Pancreas (tissue), 10 donors: ENCODE data around the gene DDX5. TPM values are rescaled to one million over a fixed set of nuclear protein-coding genes. Genes with fewer than 3 reads are reported as not detected.

ENCODE experiments used
- ATAC-seq, 4 donors: fragments of 200-7000 bp; cut with Tn5 transposase; one replicate each; pipeline versions ENCODE4 v1.8.0 to v1.9.1; 2020; ENCODE audit warnings: mild to moderate bottlenecking in 4 of 4, moderate library complexity in 4 of 4
- DNase-seq, 6 donors: peaks; one replicate each; pipeline ENCODE4 v3.0.0-alpha.2; 2020
- FAIRE-seq: peaks from 2 replicates; lab custom pipeline; 2012; peaks lifted over from hg19 to GRCh38; lab: Jason Lieb, UNC
- H3K27ac ChIP-seq, 4 donors: fragments of 200-600 bp; sonication (generic); 1 replicate in 3 of 4; 2 replicates in 1 of 4; pipeline versions ENCODE4 v1.5.0 to v1.8.0; 2020
- H3K27me3 ChIP-seq, 4 donors: fragments of 200-600 bp; one replicate each; pipeline ENCODE4 v1.8.0; 2021
- H3K36me3 ChIP-seq, 3 donors: fragments of 200-600 bp; sonication (generic) in 1 of 3; one replicate each; pipeline versions ENCODE4 v1.5.0 to v1.8.0; 2020 to 2021
- H3K4me1 ChIP-seq, 3 donors: fragments of 200-600 bp; one replicate each; pipeline ENCODE4 v1.8.0; 2021
- H3K4me3 ChIP-seq, 4 donors: fragments of 200-600 bp; sonication (generic) in 2 of 4; one replicate each; pipeline versions ENCODE4 v1.5.0 to v1.8.0; 2020 to 2021
- H3K9me3 ChIP-seq, 4 donors: fragments of 200-600 bp; one replicate each; pipeline ENCODE4 v1.8.0; 2021
- CTCF ChIP-seq, 4 donors: fragments of 200-600 bp; sonication (generic) in 3 of 4; IDR thresholded peaks; one replicate each; pipeline versions ENCODE4 v1.5.0 to v1.8.0; 2021; ENCODE audit warnings: antibody characterized with exemption in 4 of 4
- WGBS, 2 donors: extraction: QIAGEN DNeasy Blood & Tissue Kit; methylation state at CpG; one replicate each; pipeline ENCODE4 v1.1.7; 2013; 5-methylcytosine and 5-hydroxymethylcytosine counted together
- intact Hi-C, 3 donors: fragments of 100-400 bp; cut with DNase I; formaldehyde crosslinking; loops; one replicate each; pipeline versions ENCODE4 v1.11.1 to v1.14.2; 2022
- polyA plus RNA-seq, 2 donors: library from polyadenylated mRNA; stranded (reverse); fragments of 200-250 nt; gene quantifications; one replicate each; pipeline ENCODE4 v1.2.3, GENCODE V29; 2013
- total RNA-seq, 6 donors: library from RNA; stranded (reverse); fragmentation: NEBNext Ultra II Directional in 4 of 6; extraction: Animal tissue kit (Norgen Biotek cat#: 25700) in 4 of 6; gene quantifications; one replicate each; pipeline versions ENCODE4 v1.2.1 to v1.2.4, GENCODE V29; 2021 to 2023
- donor health status: healthy with polysubstance abuse.
- donor health status: DM: no; HTN: no; CAD: no; lungs with moderate emphysema.
- donor health status: DM: no; HTN: no; CAD: no.
- donor health status: control.
- donor health status: control.
- donor health status: Bipolar disorder and iron deficiency.
- donor health status: DM: yes; HTN: yes; CAD: no.
- donor health status: DM: no; HTN: no; CAD: no.
- donor health status: DM: no; HTN: no; CAD: no.
- donor health status: DM: yes; HTN: yes; CAD: no.

Gene DDX5
- total RNA-seq (100 to 1,000 TPM; 145 to 398 (median 199) TPM), polyA plus RNA-seq (100 to 1,000 TPM; 249 to 372 TPM)

GRCh38 chr17:64506201-64506575 lies at the start of gene DDX5:
DDX5 (minus strand) TSS chr17:64506289; CDS start chr17:64506119, 170 bp downstream.
- ATAC-seq: peak; percentile 78 to 88 (median 82)
- 0 to 1% methylated on average over 31 of the region's 31 CpGs for WGBS, 2 donors
- DNase-seq: peak; percentile 97 to 99 (median 98)
- Histone ChIP-seq H3K36me3 (peaks cover 8 to 45% (median 28%) of the 10 kb centered on the region in 3 donors), H3K4me3 (peak within 1 kb of the TSS; percentile 68 to 90 (median 82)), H3K27ac (peak within 1 kb of the TSS; percentile 99 to 100 (median 100)), H3K27me3 (no peaks in the 10 kb centered on the region), H3K9me3 (no peaks in the 10 kb centered on the region), H3K4me1 (peaks cover 21 to 36% (median 31%) of the 10 kb centered on the region in 3 donors)
- no peak for TF ChIP-seq CTCF (IDR thresholded peaks at IDR 0.05)
- no peak for FAIRE-seq
- intact Hi-C loops: no loop called here

GRCh38 chr17:64555281-64555680 lies 49.2 kb upstream of the DDX5 start:
- TF ChIP-seq CTCF (IDR thresholded peaks at IDR 0.05): no peak
- Histone ChIP-seq H3K36me3 (peaks cover 0 to 16% (median 0%) of the 10 kb centered on the region in 3 donors), H3K27ac (no peak overlapping the region), H3K27me3 (no peaks in the 10 kb centered on the region), H3K9me3 (no peaks in the 10 kb centered on the region), H3K4me1 (no peaks in the 10 kb centered on the region), H3K4me3 (no peak overlapping the region)
- WGBS, 2 donors: 91 to 93% methylated on average over 4 of the region's 4 CpGs
- no peak for DNase-seq
- no peak for FAIRE-seq
- intact Hi-C loops: no loop called here
- no peak for ATAC-seq

- ATAC-seq: peak in 1 of 4 donors; percentile 21
- Histone ChIP-seq H3K4me3 (no peak overlapping the region), H3K27me3 (no peaks in the 10 kb centered on the region), H3K27ac (no peak overlapping the region), H3K36me3 (peaks cover 0 to 9% (median 0%) of the 10 kb centered on the region in 3 donors), H3K9me3 (no peaks in the 10 kb centered on the region), H3K4me1 (no peaks in the 10 kb centered on the region)
- DNase-seq: no peak
- intact Hi-C loops: no loop called here
- FAIRE-seq: no peak
- TF ChIP-seq CTCF (IDR thresholded peaks at IDR 0.05): no peak
Measured at GRCh38 chr17:64554028-64554637, 48.0 kb upstream of the DDX5 start.

GRCh38 chr17:64551461-64551860 lies 45.4 kb upstream of the DDX5 start:
- DNase-seq (no peak), ATAC-seq (no peak), FAIRE-seq (no peak)
- intact Hi-C loops: no loop called here
- Histone ChIP-seq H3K4me1 (no peaks in the 10 kb centered on the region), H3K27me3 (no peaks in the 10 kb centered on the region), H3K27ac (no peak overlapping the region), H3K36me3 (peaks cover 0 to 20% (median 0%) of the 10 kb centered on the region in 3 donors), H3K4me3 (no peak overlapping the region), H3K9me3 (no peaks in the 10 kb centered on the region)
- 91 to 94% methylated on average over 5 of the region's 5 CpGs for WGBS, 2 donors
- TF ChIP-seq CTCF (IDR thresholded peaks at IDR 0.05): no peak

GRCh38 chr17:64547319-64547718 lies 41.2 kb upstream of the DDX5 start:
- intact Hi-C loops: no loop called here
- 89 to 90% methylated on average over 10 of the region's 10 CpGs for WGBS, 2 donors
- no peaks in the 10 kb centered on the region for H3K9me3 ChIP-seq
- H3K4me3 ChIP-seq: no peak overlapping the region
- no peak overlapping the region for H3K27ac ChIP-seq
- FAIRE-seq: no peak
- no peak for DNase-seq
- no peak for TF ChIP-seq CTCF (IDR thresholded peaks at IDR 0.05)
- peaks cover 0 to 10% (median 9%) of the 10 kb centered on the region in 3 donors for H3K36me3 ChIP-seq
- H3K27me3 ChIP-seq: no peaks in the 10 kb centered on the region
- H3K4me1 ChIP-seq: no peaks in the 10 kb centered on the region
- ATAC-seq: no peak
